M059J (cell line): ENCODE measurements around the gene CNDP2. TPM values are rescaled to one million over a fixed set of nuclear protein-coding genes. Genes with fewer than 3 reads are reported as not detected.
"Not testable (repeated sequence)": the region's sequence is repeated elsewhere in the genome, so short reads cannot be mapped to it uniquely, and the experiment has no call there.

Source experiments
- DNase-seq: peaks from one replicate; pipeline ENCODE4 v3.0.0-alpha.2; 2012; ENCODE audit warnings: low read depth
- total RNA-seq: library from RNA; depleted of rRNA; stranded (reverse); fragments of >200 nt; shearing (Covaris generic); gene quantifications from 2 replicates; pipeline ENCODE4 v1.2.3, GENCODE V29; 2014

The CNDP2 gene
- total RNA-seq, 1 experiment from 2014 or later, result 25.9 TPM

GRCh38 chr18:74500372-74500771 is 4.2 kb downstream of the CNDP2 start:
- no peak for DNase-seq

- DNase-seq, result not testable (repeated sequence)
Measured at GRCh38 chr18:74500774-74501173, 4.6 kb downstream of the CNDP2 start.

GRCh38 chr18:74501386-74501785 is 5.2 kb downstream of the CNDP2 start:
- no peak for DNase-seq

GRCh38 chr18:74503137-74503536 is 7.0 kb downstream of the CNDP2 start:
- DNase-seq, result no peak

DNA sequence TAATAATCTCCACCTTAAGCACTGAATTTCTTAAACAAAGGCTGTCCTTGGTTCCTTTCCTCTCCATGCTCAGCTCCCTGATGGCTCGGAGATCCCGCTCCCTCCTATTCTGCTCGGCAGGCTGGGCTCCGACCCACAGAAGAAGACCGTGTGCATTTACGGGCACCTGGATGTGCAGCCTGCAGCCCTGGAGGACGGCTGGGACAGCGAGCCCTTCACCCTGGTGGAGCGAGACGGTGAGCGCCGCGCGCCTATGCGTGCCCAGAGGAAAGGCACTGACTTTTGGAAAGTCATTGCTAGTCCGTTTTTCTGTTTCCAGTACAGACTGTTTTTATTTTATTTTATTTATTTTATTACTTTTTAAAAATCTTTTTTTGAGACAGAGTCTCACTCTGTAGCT is 9.6 kb downstream of the CNDP2 start:
- no peak for DNase-seq

GRCh38 chr18:74506448-74507084 is 10.4 kb downstream of the CNDP2 start:
- no peak for DNase-seq

DNA sequence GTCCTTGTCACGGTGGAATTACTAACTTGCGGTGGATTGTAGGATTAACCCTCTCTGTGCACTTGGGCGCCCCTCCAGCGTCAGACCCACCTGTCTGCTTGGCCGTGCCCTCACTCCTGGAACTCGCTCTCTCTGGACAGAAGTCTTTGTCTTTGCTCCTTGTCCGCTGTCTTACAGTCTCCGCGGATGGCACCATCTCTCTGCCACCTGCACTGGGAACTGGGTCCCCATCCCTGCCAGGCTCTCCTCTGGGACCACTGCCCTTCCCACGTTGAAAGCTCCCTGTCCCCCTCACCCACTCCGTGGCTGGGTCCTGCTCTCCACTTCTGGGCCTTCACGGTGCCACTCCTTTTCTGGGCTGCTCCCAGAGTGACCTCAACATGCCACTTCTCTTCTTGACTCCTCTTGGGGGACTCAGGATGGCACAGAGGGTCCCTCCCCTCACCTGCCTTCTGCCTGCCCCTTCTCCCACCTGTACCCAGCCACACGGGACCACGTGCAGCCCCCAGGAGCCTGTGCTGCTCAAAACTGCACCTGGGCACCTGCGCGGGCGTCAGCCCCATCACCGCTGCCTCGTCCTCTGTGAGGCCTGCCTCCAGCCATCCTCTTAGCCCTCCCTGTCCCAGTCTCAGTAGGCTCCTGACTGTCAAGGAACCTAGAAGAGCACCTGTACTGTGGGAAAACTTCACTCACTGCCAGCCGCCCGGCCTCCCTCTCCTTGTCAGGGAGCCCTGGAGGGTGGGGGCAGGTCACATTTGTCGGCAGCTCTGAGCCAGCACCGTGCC is 11.1 kb downstream of the CNDP2 start:
- DNase-seq, result no peak

DNA sequence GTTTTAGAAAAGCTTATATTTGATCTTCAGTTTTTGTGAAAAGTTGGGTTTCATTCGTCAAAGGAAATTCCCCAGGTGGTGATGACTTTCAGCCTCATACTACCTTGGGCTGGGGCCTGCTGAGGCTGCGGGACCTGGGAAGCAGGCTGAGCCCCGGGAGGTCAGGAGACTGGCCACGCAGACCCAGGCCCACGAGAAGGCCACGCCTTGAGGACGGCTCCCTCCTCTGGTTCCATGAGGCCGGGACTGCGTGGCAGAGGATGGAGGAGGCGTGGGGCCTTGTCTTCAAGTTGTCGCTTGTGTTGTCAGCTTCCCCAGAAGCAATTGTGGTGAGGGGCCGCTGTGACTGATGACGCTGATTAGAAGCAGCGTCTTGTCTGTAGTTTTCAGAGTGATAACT is 11.8 kb downstream of the CNDP2 start:
- no peak for DNase-seq

DNA sequence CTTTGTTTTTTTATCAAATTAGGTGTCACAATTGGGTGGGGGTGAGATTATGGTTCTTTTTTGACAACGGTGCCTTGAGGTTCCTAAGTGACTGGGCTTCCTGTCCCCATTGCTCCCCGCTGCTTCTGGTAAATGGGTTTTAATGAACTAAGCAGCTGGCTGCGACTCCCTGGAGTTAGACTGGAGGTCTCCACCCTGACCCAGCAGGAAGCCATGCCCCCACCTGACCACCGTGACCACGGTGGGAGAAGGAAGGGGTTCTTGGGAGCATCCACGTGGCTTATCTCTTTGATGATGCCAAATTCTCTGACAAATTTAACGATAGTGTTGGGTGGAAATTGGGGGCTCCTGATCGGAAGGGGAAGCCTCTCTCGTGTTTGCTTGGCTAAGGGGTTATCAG is 12.2 kb downstream of the CNDP2 start:
- no peak for DNase-seq

- DNase-seq, result no peak
Measured at GRCh38 chr18:74508821-74509225, 12.7 kb downstream of the CNDP2 start.

DNA sequence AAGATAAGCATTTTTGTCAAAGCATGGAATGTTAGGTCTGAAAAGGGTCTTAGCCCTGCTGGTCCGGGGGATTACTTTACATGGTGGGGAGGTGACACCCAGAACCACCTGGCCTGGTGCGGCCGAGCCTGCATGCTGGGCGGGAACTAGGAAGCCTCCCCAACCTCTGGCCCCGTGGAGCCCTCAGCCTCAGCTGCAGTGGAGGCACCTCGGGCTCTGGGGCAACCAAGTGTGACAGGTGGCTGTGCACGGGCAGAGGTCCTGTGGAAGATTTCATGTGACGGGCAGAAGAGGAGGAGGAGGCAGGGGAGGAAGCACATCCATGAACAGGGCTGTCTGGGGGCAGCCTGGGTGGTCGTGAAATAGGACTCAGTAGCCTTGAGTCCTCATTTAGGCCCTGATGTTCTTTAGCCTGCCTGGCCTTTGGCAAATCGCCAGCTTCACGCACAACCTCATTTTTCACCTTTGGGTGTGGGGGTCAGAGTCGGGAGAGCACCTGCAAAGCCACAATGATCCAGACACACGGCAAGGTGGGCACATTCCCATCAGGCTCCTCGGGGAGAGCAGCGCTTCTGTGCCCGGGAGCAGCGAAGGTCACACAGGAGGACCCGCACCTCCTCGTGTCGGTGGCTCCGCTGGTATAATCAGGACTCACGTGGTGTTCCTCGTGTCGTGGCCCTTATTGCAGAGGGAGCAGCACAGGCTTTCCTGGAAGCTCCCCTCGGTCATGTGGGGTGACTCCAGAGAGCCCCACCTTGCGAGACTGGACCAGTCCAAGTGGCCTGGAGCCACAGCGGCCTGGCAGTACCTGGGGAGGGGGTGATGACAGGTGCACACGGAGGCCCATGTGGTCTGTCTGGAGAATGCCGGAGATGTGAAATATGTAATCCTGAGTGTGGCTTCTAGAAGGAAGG is 13.9 kb downstream of the CNDP2 start:
- no peak for DNase-seq

- no peak for DNase-seq
Measured at GRCh38 chr18:74510770-74511095, 14.6 kb downstream of the CNDP2 start.

- DNase-seq, result no peak
Measured at GRCh38 chr18:74511823-74512222, 15.7 kb downstream of the CNDP2 start.

DNA sequence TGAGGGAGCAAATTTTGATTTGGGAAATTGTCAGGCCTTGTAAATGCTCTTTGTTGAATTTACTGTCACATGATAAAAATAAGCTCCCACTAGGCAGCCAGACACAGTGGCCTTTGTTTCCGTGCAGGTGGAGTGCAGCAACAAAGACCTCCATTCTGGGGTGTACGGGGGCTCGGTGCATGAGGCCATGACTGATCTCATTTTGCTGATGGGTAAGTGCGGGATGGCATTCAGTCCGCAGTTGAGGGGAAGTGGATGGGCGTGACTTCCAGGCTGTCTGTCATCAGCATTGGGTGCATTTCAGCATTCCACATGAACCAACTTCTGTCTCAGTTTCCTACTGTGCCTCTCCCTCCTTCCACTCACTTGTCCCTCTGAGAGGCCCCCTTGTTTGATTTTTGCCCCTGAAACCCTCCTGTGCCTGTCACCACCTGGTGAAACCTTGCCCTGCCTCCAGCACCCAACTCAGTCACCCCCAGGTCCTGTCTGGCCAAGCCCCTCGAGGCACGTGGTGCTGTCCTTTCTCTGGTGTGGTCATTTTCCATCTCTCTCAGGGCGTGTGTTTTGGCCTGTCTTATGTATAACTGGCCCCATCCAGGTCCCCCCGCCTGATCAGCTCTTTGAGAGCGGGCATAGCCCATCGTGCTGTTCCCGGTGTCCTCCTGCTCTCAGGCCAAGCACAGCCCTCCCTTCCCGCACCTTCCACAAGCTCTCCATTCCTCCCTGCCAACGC is 16.3 kb downstream of the CNDP2 start:
- no peak for DNase-seq

DNA sequence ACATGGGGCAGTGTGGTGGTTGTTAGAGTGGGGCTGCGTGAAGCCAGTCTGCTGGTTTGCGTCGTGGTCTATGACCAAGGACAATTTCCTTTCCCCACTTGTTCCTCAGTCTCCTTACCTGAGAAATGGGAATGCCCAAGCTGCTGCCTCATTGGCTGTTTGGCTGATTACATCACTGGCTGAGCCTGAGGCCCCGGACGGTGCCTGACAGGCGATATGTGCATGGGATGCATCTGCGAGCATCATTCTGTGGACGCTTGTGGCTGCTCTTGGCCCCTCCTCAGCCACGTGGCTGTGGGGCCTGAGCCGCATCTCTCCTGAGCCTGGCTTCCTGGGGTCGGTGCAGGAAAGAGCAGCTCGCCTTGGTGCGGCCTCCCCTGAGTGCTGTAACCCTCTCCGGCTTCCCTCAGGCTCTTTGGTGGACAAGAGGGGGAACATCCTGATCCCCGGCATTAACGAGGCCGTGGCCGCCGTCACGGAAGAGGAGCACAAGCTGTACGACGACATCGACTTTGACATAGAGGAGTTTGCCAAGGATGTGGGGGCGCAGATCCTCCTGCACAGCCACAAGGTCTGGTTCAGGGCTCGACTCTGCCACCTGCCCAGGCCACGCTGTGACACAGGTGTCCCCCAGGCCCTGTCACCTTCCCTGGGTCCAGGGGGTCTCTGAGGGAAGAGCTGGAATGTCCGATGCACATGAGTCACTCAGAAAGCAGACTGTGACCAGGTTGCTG is 17.2 kb downstream of the CNDP2 start:
- DNase-seq, result no peak

- no peak for DNase-seq
Measured at GRCh38 chr18:74513883-74514205, 17.7 kb downstream of the CNDP2 start.

GRCh38 chr18:74514860-74515495 is 18.8 kb downstream of the CNDP2 start:
- no peak for DNase-seq

DNA sequence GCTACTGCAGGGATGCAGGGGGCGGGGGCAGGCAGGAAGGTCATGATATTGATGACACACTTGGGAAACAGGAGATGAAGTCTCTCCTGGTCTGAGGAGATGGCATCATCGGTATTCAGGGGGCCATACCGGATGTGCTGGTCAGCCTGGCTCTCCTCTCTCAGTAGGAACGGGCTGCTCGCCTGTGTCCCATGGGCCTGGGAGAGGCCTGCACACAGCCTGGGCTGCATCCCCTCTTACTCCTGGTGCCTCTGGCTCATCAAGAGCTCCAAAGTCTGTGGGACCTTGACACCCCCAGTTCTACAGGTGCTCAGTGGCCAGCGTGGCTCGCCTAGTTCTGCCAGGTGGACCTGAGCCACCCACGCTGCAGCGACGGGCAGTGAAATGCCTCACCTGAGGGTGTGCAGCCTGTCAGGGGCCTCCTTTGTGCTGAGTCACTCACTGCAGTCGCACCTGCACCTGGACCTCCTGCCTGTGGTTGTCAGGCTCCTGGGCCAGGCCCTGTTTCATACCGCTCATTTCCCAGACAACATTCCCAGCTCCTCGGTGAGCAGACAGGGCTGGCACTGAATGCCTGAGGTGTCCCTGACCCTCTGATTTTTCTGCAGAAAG is 19.6 kb downstream of the CNDP2 start:
- no peak for DNase-seq

- no peak for DNase-seq
Measured at GRCh38 chr18:74516271-74517235, 20.4 kb downstream of the CNDP2 start.
